SU-DHL-6 (cell line): ENCODE results near the gene DHRS11.

Experiments
- H2AFZ ChIP-seq: fragments of 200-600 bp; sonication (generic); 2 replicates; pipeline ENCODE4 v1.6.1; 2014; ENCODE audit warnings: low read depth, mild to moderate bottlenecking, moderate library complexity, mixed read lengths, antibody characterized with exemption, low read length; ENCODE audit not compliant: severe bottlenecking
- H3F3A ChIP-seq: fragments of 200-600 bp; shearing (Covaris generic); 2 replicates; pipeline ENCODE4 v1.6.0; 2016; ENCODE audit warnings: antibody characterized with exemption, mild to moderate bottlenecking; ENCODE audit not compliant: insufficient read depth
- H3K27ac ChIP-seq: fragments of 200-600 bp; sonication (generic); 2 replicates; pipeline ENCODE4 v1.5.1; 2016; ENCODE audit warnings: low read depth, mild to moderate bottlenecking, low read length, moderate library complexity, mixed read lengths
- H3K27me3 ChIP-seq: fragments of 200-600 bp; sonication (generic), shearing (Covaris generic); 2 replicates; pipeline ENCODE4 v1.6.0; 2014; ENCODE audit warnings: mild to moderate bottlenecking, low read length
- H3K36me3 ChIP-seq: fragments of 200-600 bp; sonication (generic); 2 replicates; pipeline ENCODE4 v1.6.1; 2014; ENCODE audit warnings: mild to moderate bottlenecking, low read length, mixed read lengths
- H3K4me2 ChIP-seq: fragments of 300-600, 200-600 bp; shearing (Covaris generic), sonication (generic); 2 replicates; pipeline ENCODE4 v1.6.0; 2014; ENCODE audit warnings: low read length, low read depth, mild to moderate bottlenecking; ENCODE audit not compliant: poor library complexity, severe bottlenecking
- H3K4me3 ChIP-seq: fragments of 200-600 bp; sonication (generic); 2 replicates; pipeline ENCODE4 v1.5.1; 2014; ENCODE audit warnings: antibody characterized with exemption, low read length, mild to moderate bottlenecking, mixed read lengths; ENCODE audit not compliant: insufficient read depth, poor library complexity, severe bottlenecking
- H3K79me2 ChIP-seq: fragments of 200-600 bp; sonication (generic); 2 replicates; pipeline ENCODE4 v1.6.1; 2014; ENCODE audit warnings: mild to moderate bottlenecking, low read length, moderate library complexity; ENCODE audit not compliant: insufficient read depth
- H3K9ac ChIP-seq: fragments of 200-600 bp; sonication (generic); 2 replicates; pipeline ENCODE4 v1.7.0; 2014; ENCODE audit warnings: mild to moderate bottlenecking, low read length
- H3K9me2 ChIP-seq: fragments of 200-600 bp; sonication (generic); replicated peaks from 2 replicates; pipeline ENCODE4 v1.6.1; 2014; ENCODE audit warnings: low read length; ENCODE audit not compliant: insufficient read depth
- H3K9me3 ChIP-seq: fragments of 200-600 bp; sonication (generic); 2 replicates; pipeline ENCODE4 v1.6.1; 2014; ENCODE audit warnings: low read length, mixed read lengths; ENCODE audit not compliant: insufficient read depth
- H4K20me1 ChIP-seq: fragments of 200-600 bp; sonication (generic); 2 replicates; pipeline ENCODE4 v1.6.1; 2014; ENCODE audit warnings: low read depth, mild to moderate bottlenecking, antibody characterized with exemption, low read length, moderate library complexity, mixed read lengths
- CTCF ChIP-seq: fragments of 200-600 bp; sonication (generic); IDR thresholded peaks from one replicate; pipeline ENCODE4 v1.5.1; 2017; ENCODE audit warnings: antibody characterized with exemption, mild to moderate bottlenecking, low read length, moderate library complexity; ENCODE audit not compliant: insufficient read depth, poor library complexity, severe bottlenecking
- EZH2phosphoT487 ChIP-seq: fragments of 200-600 bp; sonication (generic), shearing (Covaris generic); conservative IDR thresholded peaks from 2 replicates; pipeline ENCODE4 v1.6.1; 2018; ENCODE audit warnings: mild to moderate bottlenecking, antibody characterized with exemption, low read length, moderate library complexity, mixed read lengths

Gene DHRS11

DNA sequence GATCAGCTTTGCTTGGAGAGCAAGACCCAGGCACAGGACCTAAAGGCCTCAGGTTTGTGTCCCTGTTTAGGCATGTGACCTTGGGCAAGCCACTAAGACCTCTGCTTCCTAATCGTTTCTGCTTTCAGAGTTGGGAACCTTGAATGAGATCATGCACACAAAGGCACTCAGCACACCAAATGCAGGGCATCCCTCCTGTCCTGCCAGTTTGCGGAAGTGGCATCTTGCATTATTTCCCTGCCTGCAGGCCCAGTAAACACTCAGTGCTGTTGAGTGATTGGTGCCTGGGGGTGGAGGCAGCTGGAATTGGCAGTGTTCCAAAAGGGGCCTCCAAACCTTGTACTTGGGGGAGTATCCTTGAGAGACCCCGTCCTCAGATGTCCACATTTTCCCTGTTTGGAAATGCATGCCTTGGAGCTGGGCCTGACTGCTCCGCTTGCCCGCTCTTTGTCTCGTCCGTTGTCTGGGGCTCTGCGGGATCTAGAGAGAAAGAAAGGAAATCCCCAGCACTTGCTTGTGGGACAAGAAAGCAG, 38.4 kb downstream of the DHRS11 start:
- no peaks in the 10 kb centered on the region for H3K9me2 ChIP-seq
- no peak overlapping the region for H3K27ac ChIP-seq
- TF ChIP-seq CTCF = no peak
- no peak for TF ChIP-seq EZH2phosphoT487
- no peak overlapping the region for H3K4me3 ChIP-seq
- H3K9me3 ChIP-seq = no peaks in the 10 kb centered on the region
- no peak overlapping the region for H2AFZ ChIP-seq
- no peak overlapping the region for H3K9ac ChIP-seq
- H3K27me3 ChIP-seq = no peaks in the 10 kb centered on the region
- no peaks in the 10 kb centered on the region for H4K20me1 ChIP-seq
- no peaks in the 10 kb centered on the region for H3K79me2 ChIP-seq
- no peak overlapping the region for H3K4me2 ChIP-seq
- H3F3A ChIP-seq = no peaks in the 10 kb centered on the region
- no peaks in the 10 kb centered on the region for H3K36me3 ChIP-seq

DNA sequence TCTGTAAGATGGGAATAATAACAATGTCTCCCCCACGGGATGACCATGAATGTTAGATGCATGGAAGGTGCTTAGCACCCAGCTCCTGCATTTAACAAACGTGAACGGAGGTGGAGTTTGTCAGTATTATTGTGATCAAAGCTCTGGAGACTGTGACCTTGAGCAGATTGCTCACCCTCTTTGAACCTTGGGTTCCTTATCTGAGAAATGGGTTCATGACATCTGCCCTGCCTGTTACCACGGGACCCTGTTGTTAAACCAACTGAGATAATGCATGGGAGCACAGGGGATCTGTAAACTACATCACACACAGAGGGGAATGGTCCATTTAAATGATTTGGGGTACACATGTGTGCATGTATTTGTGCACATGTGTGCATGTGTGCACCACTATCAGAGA, 39.3 kb downstream of the DHRS11 start:
- H3K27me3 ChIP-seq = no peaks in the 10 kb centered on the region
- H3K4me3 ChIP-seq = no peak overlapping the region
- H3K79me2 ChIP-seq = no peaks in the 10 kb centered on the region
- no peaks in the 10 kb centered on the region for H3K9me3 ChIP-seq
- H3K27ac ChIP-seq = no peak overlapping the region
- H3K9me2 ChIP-seq = no peaks in the 10 kb centered on the region
- no peak overlapping the region for H3K4me2 ChIP-seq
- no peak overlapping the region for H2AFZ ChIP-seq
- H3F3A ChIP-seq = no peaks in the 10 kb centered on the region
- H3K36me3 ChIP-seq = no peaks in the 10 kb centered on the region
- TF ChIP-seq CTCF (no peak), EZH2phosphoT487 (no peak)
- H4K20me1 ChIP-seq = no peaks in the 10 kb centered on the region
- no peak overlapping the region for H3K9ac ChIP-seq

DNA sequence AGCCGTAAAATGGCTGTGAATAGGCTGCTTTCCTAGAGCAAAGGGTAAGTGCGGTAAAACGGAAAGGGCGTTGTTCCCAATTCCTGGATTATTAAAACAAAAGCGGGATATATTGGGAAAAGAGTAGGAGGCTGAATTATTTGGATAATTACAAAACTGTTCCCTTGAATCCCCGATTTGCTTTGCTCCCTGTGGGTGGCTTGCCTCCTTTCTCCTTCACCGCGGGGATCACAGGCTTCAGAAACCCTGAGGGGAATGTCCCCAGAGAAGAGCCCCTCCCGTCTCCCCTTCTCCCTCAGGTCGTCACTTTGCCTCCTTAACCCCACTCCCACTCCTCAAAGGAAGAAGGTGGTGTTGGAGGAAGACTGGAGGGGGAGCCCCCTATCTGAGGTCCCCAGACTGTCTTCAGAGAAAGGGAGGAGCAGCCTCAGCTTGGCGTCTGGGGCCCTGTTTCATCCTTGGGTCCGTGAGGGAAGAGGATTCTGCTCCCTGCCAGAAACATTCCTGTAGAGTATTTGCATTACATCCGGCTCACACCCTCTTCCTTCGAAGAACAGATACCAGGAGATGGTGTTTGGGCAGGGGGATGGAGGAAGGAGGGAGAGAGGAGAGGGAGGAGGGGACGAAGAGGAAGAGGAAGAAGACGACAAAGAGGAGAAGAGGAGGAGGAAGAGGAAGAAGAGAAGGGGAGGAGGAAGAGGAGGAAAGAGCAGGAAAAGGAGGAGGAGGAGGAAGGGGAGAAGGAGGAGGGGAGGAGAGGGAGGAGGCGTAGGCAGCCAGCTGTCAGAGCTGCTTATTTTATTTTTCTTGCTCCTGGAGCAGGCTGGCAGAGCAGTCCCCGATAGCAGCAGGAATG, 41.5 kb downstream of the DHRS11 start:
- Histone ChIP-seq H3K27me3 (no peaks in the 10 kb centered on the region), H4K20me1 (no peaks in the 10 kb centered on the region), H3K9me3 (no peaks in the 10 kb centered on the region), H3F3A (no peaks in the 10 kb centered on the region), H3K36me3 (no peaks in the 10 kb centered on the region), H3K9ac (no peak overlapping the region), H2AFZ (no peak overlapping the region), H3K4me3 (no peak overlapping the region), H3K79me2 (no peaks in the 10 kb centered on the region), H3K9me2 (no peaks in the 10 kb centered on the region), H3K27ac (no peak overlapping the region), H3K4me2 (no peak overlapping the region)
- TF ChIP-seq EZH2phosphoT487 (no peak), CTCF (no peak)
